Activated naive CD8-positive, alpha-beta T cell treated with anti-CD3 and anti-CD28 coated beads for 36 hours (primary cell): ENCODE results near the gene DUSP22. TPM values are rescaled to one million over a fixed set of nuclear protein-coding genes. Genes with fewer than 3 reads are reported as not detected.

ENCODE experiments used
- DNase-seq: peaks from one replicate; pipeline ENCODE4 v3.0.0; 2021
- H3K27ac Mint-ChIP-seq: one replicate; pipeline ENCODE4 v1.8.0; 2022; ENCODE audit warnings: mild to moderate bottlenecking, moderate library complexity, mixed read lengths
- H3K27me3 Mint-ChIP-seq: one replicate; pipeline ENCODE4 v1.8.0; 2022; ENCODE audit warnings: mild to moderate bottlenecking, mixed read lengths
- H3K36me3 Mint-ChIP-seq: one replicate; pipeline ENCODE4 v1.8.0; 2021; ENCODE audit warnings: mild to moderate bottlenecking, mixed read lengths
- H3K4me1 Mint-ChIP-seq: one replicate; pipeline ENCODE4 v1.8.0; 2021; ENCODE audit warnings: mixed read lengths
- H3K4me3 Mint-ChIP-seq: one replicate; pipeline ENCODE4 v1.8.0; 2022; ENCODE audit warnings: mild to moderate bottlenecking, moderate library complexity, mixed read lengths
- H3K9me3 Mint-ChIP-seq: one replicate; pipeline ENCODE4 v1.8.0; 2022; ENCODE audit warnings: mixed read lengths
- total RNA-seq, 2 experiments: library from RNA; stranded (reverse); gene quantifications; one replicate each; pipeline ENCODE4 v1.2.3, GENCODE V29; 2021

DUSP22 gene
- total RNA-seq, 2 experiments from 2014 or later, result 22.9 to 23.9 TPM

DNA sequence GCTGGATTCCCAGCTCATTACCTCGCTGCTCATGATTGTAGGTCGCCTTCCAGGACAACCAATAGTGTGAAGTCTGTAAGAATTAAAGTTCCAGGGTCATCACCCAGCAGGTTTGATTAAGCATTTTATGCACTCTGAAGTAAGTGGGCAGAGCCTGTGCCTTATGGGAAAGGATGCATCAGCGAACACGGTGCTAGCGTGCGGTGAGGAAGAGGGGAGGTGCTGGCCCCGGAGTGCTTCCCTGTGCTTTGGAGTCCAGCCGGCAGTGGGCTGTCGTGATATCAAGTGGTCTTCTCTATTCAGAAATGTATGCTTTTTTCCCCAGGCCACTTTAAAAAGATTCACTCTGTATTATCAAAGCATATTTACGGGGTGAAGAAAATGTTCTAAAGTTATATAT is 16.0 kb downstream of the DUSP22 start:
- no peaks in the 10 kb centered on the region for H3K9me3 Mint-ChIP-seq

DNA sequence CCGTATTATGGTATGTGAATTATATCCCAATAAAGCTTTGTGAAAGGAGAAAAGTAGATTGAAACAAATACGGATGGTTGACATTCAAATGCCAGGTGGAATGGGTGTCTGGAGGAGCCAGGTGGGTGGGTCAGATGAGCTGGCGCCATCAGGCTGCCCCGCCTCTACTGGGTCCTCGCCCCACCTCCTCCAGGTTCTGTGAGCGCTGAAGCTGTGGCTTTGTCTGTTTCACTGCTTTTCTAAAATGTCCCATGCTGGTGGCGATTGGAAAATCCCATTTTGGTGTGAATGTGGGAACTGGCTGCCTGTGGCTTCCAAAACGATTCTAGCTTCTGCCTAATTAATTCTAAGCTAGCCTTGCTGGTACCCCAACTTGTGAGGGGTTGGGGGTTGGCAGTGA is 16.5 kb downstream of the DUSP22 start:
- peaks cover 5% of the 10 kb centered on the region for H3K36me3 Mint-ChIP-seq
- no peak for DNase-seq
- H3K4me1 Mint-ChIP-seq, result peaks cover 22% of the 10 kb centered on the region
- no peaks in the 10 kb centered on the region for H3K9me3 Mint-ChIP-seq
- H3K27me3 Mint-ChIP-seq, result no peaks in the 10 kb centered on the region
- H3K4me3 Mint-ChIP-seq, result no peak overlapping the region
- H3K27ac Mint-ChIP-seq, result no peak overlapping the region

More for the DNA sequence above, 16.0 kb downstream of the DUSP22 start:
- H3K27ac Mint-ChIP-seq, result no peak overlapping the region
- H3K4me1 Mint-ChIP-seq, result peaks cover 22% of the 10 kb centered on the region
- no peak overlapping the region for H3K4me3 Mint-ChIP-seq
- no peaks in the 10 kb centered on the region for H3K27me3 Mint-ChIP-seq
- H3K36me3 Mint-ChIP-seq, result peaks cover 5% of the 10 kb centered on the region
- no peak for DNase-seq

DNA sequence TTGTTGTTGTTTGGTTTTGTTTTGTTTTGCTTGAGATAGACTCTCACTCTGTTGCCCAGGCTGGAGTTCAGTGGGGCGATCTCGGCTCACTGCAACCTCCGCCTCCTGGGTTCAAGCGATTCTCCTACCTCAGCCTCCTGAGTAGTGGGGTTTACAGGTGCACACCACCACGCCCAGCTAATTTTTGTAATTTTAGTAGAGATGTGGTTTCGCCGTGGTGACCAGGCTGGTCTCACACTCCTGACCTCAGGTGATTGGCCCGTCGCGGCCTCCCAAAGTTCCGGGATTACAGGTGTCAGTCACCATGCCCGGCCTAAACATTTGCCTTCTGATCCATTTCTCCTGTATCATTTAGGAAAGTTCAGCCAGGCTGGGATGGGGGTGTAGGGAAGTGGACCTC is 17.7 kb downstream of the DUSP22 start:
- no peak overlapping the region for H3K27ac Mint-ChIP-seq
- no peaks in the 10 kb centered on the region for H3K9me3 Mint-ChIP-seq
- H3K4me1 Mint-ChIP-seq, result peaks cover 20% of the 10 kb centered on the region
- no peak for DNase-seq
- peaks cover 3% of the 10 kb centered on the region for H3K36me3 Mint-ChIP-seq
- H3K4me3 Mint-ChIP-seq, result no peak overlapping the region
- H3K27me3 Mint-ChIP-seq, result no peaks in the 10 kb centered on the region

DNA sequence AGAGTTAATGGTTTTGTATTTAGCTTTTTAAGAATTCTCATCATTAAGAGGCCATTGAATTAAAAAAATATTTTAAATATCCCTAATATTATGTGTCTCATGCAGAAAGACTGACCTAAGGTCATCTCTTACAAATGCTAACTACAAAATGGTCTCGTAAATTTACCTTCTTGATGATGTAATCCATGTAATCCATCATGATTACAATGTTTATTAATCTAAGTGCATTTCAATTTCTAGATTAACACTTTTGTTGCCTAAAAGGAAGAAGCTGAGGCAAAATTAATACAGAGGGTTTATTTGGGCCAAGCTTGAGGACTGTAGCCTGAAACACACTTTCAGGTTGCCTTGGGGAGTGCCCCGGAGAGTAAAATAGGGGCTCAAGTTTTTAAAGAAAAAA is 18.4 kb downstream of the DUSP22 start:
- DNase-seq, result no peak
- H3K36me3 Mint-ChIP-seq, result peaks cover 3% of the 10 kb centered on the region
- H3K4me3 Mint-ChIP-seq, result no peak overlapping the region
- no peaks in the 10 kb centered on the region for H3K9me3 Mint-ChIP-seq
- no peaks in the 10 kb centered on the region for H3K27me3 Mint-ChIP-seq
- H3K4me1 Mint-ChIP-seq, result peaks cover 20% of the 10 kb centered on the region
- no peak overlapping the region for H3K27ac Mint-ChIP-seq

DNA sequence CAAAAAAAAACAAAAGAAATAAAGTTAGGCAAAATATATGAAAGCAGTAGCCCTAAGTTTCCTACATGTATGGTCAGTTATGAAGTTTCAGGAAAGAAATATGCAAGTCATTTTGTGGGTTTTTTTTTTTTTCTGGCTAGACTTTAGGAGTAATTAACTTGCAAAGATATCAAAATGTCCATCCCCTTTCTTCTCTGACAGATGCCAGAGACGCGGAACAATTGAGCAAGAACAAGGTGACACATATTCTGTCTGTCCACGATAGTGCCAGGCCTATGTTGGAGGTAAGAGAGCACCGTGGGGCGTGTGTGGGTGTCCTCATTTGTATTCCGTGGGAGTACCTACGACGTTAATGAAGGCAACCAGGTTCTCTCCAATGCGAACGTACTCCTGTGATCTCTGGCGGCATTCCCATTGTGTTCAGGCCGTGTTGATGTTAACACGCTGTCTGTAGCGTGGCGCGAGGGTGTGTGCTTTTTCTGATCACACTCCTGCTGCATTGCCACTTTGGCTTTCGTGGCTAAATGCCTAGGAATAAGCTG is 19.5 kb downstream of the DUSP22 start:
- no peaks in the 10 kb centered on the region for H3K9me3 Mint-ChIP-seq
- H3K27me3 Mint-ChIP-seq, result no peaks in the 10 kb centered on the region
- H3K36me3 Mint-ChIP-seq, result peaks cover 3% of the 10 kb centered on the region
- H3K27ac Mint-ChIP-seq, result no peak overlapping the region
- no peak overlapping the region for H3K4me3 Mint-ChIP-seq
- DNase-seq, result no peak
- H3K4me1 Mint-ChIP-seq, result peaks cover 26% of the 10 kb centered on the region

DNA sequence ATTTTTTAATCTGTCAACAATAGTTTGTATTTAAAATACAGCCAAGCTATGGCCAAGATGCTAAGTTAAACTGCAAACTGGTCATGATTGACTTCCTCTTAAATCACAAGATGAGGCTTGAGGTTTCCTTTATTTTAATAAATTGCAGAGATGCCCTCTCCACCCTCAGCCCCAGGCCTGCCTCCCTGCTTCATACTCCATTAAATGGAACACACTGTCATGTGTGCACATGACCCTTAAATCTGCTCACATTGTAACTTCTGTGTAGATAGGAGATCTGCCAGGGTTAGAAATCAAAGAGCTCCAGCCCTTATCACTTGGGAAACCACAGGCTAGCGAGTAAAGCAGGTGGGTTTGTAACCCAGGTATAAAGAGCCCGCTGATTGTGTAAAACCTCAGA is 20.8 kb downstream of the DUSP22 start:
- H3K27me3 Mint-ChIP-seq, result no peaks in the 10 kb centered on the region
- no peaks in the 10 kb centered on the region for H3K9me3 Mint-ChIP-seq
- H3K36me3 Mint-ChIP-seq, result peaks cover 3% of the 10 kb centered on the region
- no peak overlapping the region for H3K27ac Mint-ChIP-seq
- H3K4me1 Mint-ChIP-seq, result peaks cover 35% of the 10 kb centered on the region
- H3K4me3 Mint-ChIP-seq, result no peak overlapping the region
- DNase-seq, result no peak

DNA sequence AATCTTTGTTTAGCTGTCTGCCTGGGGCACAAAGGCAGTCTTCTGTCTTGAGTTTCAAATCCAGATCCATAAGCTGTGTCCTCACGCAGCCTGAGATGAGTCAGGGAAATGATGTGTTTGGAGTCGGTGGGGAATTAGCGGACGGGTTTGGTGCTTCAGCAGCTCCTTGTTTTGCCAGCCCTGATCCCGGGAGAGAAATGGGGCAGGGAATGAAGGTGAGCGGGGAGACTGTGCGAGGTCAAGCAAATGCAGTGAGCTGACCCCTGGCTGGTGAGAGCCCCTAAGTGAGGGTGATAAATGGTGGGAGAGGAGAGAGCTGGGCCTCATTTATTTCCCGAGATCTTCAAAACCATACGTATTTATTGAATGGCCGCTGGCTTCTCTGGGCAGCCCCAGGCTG is 21.6 kb downstream of the DUSP22 start:
- Mint-ChIP-seq H3K4me1 (peaks cover 33% of the 10 kb centered on the region), H3K9me3 (no peaks in the 10 kb centered on the region), H3K36me3 (peaks cover 3% of the 10 kb centered on the region), H3K4me3 (no peak overlapping the region), H3K27ac (no peak overlapping the region), H3K27me3 (no peaks in the 10 kb centered on the region)
- DNase-seq, result no peak

DNA sequence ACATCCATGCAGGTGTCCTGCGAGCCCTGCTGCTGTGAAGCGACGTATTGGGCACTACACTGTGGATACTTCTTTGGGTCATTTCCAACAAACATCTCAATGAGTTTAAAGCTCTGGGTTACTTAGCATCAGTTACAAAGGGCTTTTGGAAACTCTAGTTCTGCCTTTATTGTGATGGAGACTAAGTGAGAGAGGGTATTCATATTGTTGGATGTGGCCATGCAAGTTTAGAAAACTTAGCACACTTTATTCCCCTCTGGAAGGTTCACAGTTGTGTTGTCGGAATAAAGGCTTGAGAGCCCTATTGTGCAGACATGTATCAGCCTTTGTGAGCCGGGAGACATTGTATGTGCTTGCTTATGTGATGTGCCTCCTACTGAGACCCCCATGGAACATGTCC is 22.1 kb downstream of the DUSP22 start:
- no peak for DNase-seq
- H3K9me3 Mint-ChIP-seq, result no peaks in the 10 kb centered on the region
- H3K4me3 Mint-ChIP-seq, result no peak overlapping the region
- peaks cover 3% of the 10 kb centered on the region for H3K36me3 Mint-ChIP-seq
- peaks cover 36% of the 10 kb centered on the region for H3K4me1 Mint-ChIP-seq
- no peak overlapping the region for H3K27ac Mint-ChIP-seq
- no peaks in the 10 kb centered on the region for H3K27me3 Mint-ChIP-seq

DNA sequence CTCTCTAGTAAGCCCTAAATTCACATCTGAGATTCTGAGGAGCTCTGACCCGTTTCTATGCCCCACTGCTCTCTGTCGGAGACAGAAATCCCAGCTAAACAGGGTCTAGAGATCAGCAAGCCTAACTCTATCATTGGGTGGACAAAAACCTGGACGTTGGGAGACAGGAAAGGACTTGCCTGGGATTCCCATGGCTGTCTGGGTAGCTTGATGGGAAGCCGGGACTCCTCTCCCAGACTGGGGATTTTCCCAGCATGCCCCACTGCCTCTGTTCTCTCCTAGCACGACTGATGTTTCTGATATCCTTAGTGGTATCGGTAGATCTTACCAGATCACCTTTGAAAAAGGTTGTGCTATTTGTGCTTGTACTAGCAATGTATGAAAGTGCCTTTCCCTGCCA is 22.9 kb downstream of the DUSP22 start:
- no peaks in the 10 kb centered on the region for H3K9me3 Mint-ChIP-seq
- no peak for DNase-seq
- H3K4me3 Mint-ChIP-seq, result no peak overlapping the region
- no peak overlapping the region for H3K27ac Mint-ChIP-seq
- H3K36me3 Mint-ChIP-seq, result peaks cover 2% of the 10 kb centered on the region
- H3K27me3 Mint-ChIP-seq, result no peaks in the 10 kb centered on the region
- H3K4me1 Mint-ChIP-seq, result peaks cover 42% of the 10 kb centered on the region

DNA sequence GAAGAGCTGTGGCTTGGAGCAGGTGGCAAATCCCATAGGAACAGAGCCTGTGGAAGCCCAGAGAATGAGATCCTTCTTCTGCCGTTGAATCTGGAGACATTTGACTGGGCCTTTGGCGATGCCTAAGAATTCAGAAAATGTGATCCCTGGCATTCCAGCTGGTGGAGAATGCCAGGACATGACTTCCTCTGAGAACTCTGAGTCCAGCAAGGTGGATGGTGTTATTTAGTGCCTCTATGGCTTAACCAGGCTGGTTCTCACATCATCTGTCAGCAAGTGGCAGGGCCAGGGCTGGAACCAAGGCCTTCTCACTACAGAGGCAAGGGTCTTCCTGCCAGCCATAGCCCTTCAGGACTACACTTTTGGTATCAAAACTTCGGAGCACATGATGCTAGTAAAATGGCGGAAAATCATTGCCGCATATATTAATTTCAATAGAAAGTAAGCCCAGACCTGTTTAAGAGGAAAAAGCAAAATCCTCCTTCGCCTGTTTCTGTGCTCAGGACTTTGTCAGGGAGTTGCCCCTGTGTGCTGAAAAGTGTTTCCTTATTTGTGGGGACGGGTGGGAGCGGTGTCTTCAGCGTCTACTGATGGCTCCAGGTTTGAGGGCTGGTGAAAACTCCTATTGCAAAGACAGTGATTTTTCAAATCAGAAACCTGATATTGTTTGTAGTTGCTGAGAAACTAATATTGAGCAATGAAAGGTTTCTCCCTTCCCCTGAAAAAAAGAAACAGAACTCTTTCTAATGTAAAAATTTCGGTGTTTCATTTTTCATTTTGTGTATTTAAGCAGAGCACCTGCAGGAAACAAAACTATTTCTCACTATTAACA is 23.9 kb downstream of the DUSP22 start:
- DNase-seq, result no peak
- no peaks in the 10 kb centered on the region for H3K9me3 Mint-ChIP-seq
- no peak overlapping the region for H3K4me3 Mint-ChIP-seq
- no peak overlapping the region for H3K27ac Mint-ChIP-seq
- H3K27me3 Mint-ChIP-seq, result no peaks in the 10 kb centered on the region
- peaks cover 42% of the 10 kb centered on the region for H3K4me1 Mint-ChIP-seq
- H3K36me3 Mint-ChIP-seq, result peaks cover 2% of the 10 kb centered on the region

DNA sequence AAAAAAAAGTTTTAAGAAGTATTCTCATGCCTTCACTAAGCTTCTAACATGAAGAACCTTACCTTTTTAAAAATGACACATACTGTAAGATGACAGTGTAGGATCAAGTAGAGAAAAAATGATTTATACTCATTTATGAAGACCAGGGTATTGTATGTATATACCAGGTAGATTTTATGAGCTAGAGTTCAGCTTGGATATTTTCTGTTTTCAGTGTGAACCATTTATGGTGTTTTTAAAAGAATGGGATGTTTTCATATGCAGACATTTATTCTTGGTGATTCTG is 24.4 kb downstream of the DUSP22 start:
- H3K36me3 Mint-ChIP-seq, result peaks cover 2% of the 10 kb centered on the region
- no peak for DNase-seq
- H3K27ac Mint-ChIP-seq, result no peak overlapping the region
- peaks cover 39% of the 10 kb centered on the region for H3K4me1 Mint-ChIP-seq
- H3K9me3 Mint-ChIP-seq, result no peaks in the 10 kb centered on the region
- no peaks in the 10 kb centered on the region for H3K27me3 Mint-ChIP-seq
- H3K4me3 Mint-ChIP-seq, result no peak overlapping the region

DNA sequence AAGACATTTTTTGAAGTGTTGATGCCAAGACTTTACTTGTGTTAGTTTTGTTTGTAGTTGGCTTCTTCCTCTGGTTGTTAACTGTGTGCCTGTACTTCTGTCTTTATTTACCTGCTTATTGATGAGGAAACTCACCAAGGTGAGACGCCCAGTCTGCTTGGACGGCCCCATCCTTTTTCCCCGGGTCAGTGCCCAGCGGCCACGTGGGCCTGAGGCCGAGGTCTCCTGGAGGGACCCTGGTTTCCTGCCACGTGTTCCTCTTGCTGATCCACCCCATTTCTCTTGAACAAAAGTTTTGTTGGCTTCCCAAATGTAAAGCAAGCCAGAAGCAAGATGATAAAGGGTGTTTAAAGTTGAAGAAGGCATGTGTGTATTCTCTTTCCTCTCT is 24.8 kb downstream of the DUSP22 start:
- Mint-ChIP-seq H3K36me3 (peaks cover 2% of the 10 kb centered on the region), H3K27me3 (no peaks in the 10 kb centered on the region), H3K9me3 (no peaks in the 10 kb centered on the region), H3K4me3 (no peak overlapping the region), H3K4me1 (peaks cover 36% of the 10 kb centered on the region), H3K27ac (peak overlapping the region; percentile 6)
- no peak for DNase-seq

DNA sequence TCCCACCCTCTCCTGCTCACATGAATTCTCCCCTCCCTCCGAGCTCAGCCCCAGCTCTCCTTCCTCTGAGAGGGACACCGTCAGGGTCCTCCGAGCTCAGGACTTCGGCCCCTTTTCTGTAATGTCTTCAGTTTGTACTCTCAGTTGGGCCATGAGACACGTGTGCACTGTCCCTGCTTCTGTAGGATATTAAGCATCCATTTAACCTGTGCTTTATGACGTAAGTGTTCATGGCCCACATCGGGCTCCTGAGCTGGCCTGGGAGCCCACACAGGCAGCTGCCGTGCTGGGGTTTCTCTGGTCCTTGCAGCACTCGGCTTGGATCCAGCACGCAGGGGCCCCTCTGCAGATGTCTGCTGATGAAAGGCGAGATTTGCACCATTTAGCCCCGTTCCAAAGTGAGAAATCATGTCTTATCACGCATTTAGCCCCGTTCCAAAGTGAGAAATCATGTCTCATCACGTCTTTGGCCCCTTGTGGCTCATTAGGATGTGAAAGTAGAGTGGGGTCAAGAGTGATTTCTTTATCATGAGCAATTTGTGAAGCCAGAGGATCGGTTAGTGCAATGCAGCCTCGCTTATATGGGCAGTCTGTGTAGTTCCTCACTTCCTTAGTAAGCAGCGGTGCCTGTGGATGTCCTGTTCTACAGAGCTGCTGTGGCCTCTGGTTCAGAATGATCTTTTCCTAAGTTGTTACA is 25.3 kb downstream of the DUSP22 start:
- no peak overlapping the region for H3K4me3 Mint-ChIP-seq
- peaks cover 32% of the 10 kb centered on the region for H3K4me1 Mint-ChIP-seq
- no peaks in the 10 kb centered on the region for H3K9me3 Mint-ChIP-seq
- DNase-seq, result no peak
- no peaks in the 10 kb centered on the region for H3K27me3 Mint-ChIP-seq
- peaks cover 2% of the 10 kb centered on the region for H3K36me3 Mint-ChIP-seq
- peak overlapping the region; percentile 6 for H3K27ac Mint-ChIP-seq

DNA sequence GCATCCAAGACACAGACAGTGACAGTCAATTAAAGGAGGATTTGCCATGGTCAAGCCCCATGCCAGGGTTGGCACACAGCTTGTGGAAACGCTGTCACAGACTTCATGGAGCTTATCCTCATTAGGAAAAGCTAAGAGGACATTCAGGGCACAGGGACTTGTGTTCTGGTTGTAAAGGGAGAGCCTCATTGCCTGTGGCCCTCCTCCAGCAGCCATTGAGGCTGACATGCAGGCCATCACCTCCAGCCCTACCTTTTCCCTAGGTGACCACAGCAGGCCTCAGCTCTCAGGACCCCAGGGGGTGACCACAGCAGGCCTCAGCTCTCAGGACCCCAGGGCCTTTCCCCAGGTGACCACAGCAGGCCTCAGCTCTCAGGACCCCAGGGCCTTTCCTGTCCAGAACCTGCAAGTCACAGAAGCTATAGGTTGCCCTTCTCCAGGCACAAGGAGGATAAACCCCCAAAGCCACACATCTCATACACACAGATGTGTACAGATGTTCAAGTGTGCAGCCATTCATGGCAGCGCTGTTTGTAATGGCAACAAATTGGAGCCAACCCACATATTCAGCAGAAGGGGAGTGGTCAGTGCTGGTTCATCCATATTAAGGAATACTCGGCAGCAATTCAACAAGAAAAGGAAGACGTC is 26.1 kb downstream of the DUSP22 start:
- Mint-ChIP-seq H3K36me3 (no peaks in the 10 kb centered on the region), H3K27ac (no peak overlapping the region), H3K27me3 (no peaks in the 10 kb centered on the region), H3K4me1 (peaks cover 25% of the 10 kb centered on the region), H3K4me3 (no peak overlapping the region), H3K9me3 (no peaks in the 10 kb centered on the region)
- DNase-seq, result no peak
